GM19372 (cell line): Measurements from ENCODE around the gene GPM6B.
"Not testable (repeated sequence)": the region's sequence is repeated elsewhere in the genome, so short reads cannot be mapped to it uniquely, and the experiment has no call there.

Experiments
- ATAC-seq: cut with Tn5 transposase; IDR thresholded peaks from one replicate; pipeline ENCODE4 v1.9.1; 2021; ENCODE audit warnings: mild to moderate bottlenecking, low read depth, moderate library complexity; ENCODE audit not compliant: unreplicated experiment

The GPM6B gene

DNA sequence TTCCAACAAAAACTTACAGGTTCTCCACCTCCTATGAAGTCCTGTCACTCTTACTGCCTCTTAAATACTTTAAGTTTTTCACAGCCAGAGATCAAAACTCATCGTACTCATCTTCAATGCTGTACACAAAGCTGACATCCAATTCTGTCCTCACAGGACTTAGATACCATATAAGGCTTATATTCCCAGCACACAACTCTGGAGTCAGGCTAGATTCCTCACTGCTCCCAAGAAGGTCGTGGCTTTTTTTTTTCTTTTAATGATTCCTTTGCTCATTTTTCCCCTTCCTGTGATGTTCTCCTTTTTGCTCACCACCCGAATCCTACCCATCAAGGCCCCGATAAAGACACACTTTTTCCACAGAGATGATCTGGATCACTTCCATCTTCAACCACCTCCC lies 83.4 kb downstream of the GPM6B start:
- no peak for ATAC-seq

DNA sequence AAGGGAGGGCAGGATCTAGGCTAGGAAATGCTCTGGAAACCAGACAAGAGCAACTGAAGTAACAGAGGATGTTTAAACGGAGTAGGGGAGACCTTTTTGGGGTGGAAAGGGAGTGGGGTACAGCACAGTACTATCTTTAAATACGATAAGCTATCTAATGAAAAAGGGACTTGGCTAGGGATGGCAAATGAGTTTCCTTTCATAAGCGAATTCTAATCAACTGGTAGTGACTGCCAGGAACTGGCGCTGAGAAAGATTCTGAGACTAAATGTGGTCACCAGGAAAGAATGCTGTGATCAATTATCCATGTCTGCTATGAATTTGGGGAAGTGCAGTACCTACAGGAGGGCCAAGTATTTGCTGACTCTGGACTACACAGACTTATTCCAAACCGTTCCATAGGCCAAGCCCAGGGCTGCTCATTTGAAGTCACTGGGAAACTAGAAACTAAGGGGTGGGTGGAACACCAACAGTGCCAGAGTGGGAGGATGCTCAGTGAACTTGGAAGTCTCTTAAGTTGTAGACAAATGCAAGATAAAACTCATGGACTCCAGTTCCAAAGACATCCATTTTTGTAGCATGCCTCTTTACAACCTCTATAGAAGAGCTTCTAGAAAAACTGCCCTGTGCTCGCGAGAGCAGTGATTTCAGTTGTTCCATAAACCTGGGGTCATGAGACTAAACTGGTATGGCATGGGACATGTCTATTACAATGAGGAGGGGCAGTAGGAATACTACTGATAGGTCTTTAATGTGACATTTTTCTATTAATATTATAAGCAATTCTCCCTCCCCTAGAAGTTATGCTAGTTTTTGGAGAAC lies 84.4 kb downstream of the GPM6B start:
- ATAC-seq: no peak

DNA sequence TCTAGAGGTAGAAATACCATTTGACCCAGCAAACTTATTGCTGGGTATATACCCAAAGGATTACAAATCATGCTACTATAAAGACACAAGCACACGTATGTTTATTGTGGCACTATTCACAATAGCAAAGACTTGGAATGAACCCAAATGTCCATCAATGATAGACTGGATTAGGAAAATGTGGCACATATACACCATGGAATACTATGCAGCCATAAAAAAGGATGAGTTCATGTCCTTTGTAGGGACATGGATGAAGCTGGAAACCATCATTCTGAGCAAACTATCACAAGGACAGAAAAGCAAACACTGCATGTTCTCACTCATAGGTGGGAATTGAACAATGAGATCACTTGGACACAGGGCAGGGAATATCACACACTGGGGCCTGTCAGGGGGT lies 86.4 kb downstream of the GPM6B start:
- not testable (repeated sequence) for ATAC-seq

DNA sequence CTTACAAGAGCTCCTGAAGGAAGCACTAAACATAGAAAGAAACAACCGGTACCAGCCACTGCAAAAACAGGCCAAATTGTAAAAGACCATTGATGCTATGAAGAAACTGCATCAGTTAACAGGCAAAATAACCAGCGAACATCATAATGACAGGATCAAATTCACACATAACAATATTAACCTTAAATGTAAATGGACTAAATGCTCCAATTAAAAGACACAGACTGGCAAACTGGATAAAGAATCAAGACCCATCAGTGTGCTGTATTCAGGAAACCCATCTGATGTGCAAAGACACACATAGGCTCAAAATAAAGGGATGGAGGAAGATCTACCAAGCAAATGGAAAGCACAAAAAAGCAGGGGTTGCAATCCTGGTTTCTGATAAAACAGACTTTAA lies 90.3 kb downstream of the GPM6B start:
- ATAC-seq: not testable (repeated sequence)

DNA sequence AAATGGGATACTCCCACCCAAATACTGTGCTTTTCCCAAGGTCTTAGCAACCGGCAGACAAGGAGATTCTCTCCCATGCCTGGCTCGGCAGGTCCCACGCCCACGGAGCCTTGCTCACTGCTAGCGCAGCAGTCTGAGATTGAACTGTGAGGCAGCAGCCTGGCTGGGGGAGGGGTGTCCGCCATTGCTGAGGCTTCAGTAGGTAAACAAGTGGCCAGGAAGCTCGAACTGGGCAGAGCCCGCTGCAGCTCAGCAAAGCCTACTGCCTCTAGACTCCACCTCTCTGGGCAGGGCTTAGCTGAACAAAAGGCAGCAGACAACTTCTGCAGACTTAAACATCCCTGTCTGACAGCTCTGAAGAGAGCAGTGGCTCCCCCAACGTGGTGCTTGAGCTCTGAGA lies 92.0 kb downstream of the GPM6B start:
- ATAC-seq: not testable (repeated sequence)

DNA sequence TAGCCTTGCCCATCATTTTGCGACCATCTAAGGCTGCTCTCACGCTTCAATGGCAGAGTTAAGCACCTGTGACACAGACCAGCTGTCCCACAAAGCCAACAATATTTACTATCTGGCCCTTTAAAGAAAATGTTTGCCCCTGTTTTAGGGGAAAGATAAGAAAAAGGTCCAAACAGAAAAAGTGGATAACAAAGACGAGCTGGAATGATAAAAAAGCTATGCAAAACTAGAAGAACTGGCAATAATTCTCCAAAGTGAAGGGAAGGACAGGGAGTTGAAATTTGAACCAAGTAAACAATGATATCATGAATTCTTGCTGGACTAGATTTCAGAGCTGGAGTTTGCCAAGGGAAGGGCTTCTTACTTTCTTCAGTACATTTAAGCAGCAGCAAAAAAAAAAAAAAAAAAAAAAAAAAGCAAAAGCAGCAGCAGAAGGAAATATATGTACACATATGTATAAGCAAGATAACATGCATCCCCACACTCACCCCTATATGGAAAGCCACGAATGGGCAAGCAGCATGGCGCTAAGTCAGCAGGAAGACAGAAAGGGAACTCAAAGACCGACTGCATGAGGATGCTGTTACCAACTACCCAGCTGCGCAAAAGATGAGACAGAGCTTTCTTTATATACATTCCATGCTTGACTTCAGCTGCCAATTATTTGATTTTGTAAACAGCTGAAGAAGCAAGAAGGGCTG lies 94.9 kb downstream of the GPM6B start:
- ATAC-seq: no peak

DNA sequence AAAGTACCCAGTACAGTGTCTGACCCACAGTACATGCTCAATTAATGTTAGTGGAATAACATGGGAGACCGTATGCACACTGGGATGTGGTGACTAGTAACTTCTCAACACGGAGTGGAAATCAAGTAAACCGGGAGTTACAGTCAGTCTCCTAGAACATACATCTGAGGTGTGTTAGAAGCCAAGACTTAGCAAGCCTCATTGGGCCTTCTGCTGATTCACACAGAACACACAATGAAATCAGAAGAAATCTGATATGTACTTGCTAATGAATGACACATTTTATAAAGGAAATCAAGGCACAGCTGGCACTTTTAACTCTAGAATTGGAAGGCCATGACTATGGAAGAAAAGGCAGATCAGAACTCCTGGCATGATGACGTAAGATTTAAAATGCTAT lies 95.5 kb downstream of the GPM6B start:
- ATAC-seq: no peak
